Brain microvascular endothelial cell (primary cell): ENCODE measurements around the gene NCR3LG1.
"Not testable (repeated sequence)": the region's sequence is repeated elsewhere in the genome, so short reads cannot be mapped to it uniquely, and the experiment has no call there.

Experiments used
- DNase-seq: peaks from one replicate; pipeline ENCODE4 v3.0.0-alpha.2; 2020
- H3K27ac ChIP-seq: fragments of 250-450 bp; sonication (Bioruptor Pico); 2 replicates; pipeline ENCODE4 v1.5.1; 2020; ENCODE audit warnings: mild to moderate bottlenecking, moderate library complexity
- H3K27me3 ChIP-seq: fragments of 250-450 bp; sonication (Bioruptor Pico); replicated peaks from 2 replicates; pipeline ENCODE4 v1.5.1; 2020; ENCODE audit warnings: mild to moderate bottlenecking
- H3K36me3 ChIP-seq: fragments of 250-450 bp; sonication (Bioruptor Pico); replicated peaks from 2 replicates; pipeline ENCODE4 v1.5.1; 2020; ENCODE audit warnings: mild to moderate bottlenecking
- H3K4me3 ChIP-seq: 2 replicates; pipeline ENCODE4 v1.5.1; 2011; ENCODE audit warnings: low read depth, mild to moderate bottlenecking, control low read depth, low read length, moderate library complexity
- in situ Hi-C: cut with HindIII; loops from 2 replicates; pipeline ENCODE4 v1.10.0; 2017; ENCODE audit warnings: low sequenced_read_pairs, low pct_ligation_motif_present
- TF ChIP-seq, protein P1 (sequence below): IDR thresholded peaks from 2 replicates; pipeline ENCODE4 v1.5.1; 2011; ENCODE audit warnings: low read depth, mild to moderate bottlenecking, moderate library complexity, low read length, control low read depth, inconsistent platforms; ENCODE audit errors: missing control alignments

NCR3LG1 gene

DNA sequence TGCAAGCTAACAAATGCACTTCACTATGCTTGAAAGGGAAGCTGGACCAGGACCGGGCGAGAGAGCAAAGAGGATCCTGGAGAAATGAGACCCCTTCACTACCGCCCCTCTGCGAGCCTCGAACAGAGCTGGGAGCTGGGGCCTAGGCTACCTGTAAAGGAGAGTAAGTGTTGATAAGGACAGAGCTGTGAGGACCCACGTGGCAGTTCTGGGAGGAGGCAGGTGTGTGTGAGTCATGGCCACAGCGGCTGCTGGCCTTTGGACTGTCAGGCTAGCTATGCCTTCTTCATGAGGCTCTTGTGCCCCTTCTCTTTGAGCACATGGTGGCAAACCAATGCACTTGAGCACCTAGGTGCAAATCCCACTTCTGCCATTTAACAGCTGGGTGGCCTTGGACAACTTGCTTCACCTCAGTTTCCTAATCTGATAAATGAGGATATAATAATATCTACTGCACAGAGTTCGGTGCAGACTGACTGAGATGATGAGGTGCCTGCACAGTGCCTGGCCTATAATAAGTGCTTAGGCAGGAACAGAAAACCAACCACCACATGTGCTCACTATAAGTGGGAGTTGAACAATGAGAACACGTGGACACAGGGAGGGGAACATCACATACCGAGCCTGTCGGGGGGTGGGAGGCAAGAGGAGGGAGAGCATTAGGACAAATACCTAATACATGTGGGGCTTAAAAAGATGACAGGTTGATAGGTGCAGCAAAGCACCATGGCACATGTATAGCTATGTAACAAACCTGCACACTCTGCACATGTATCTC lies 72.1 kb downstream of the NCR3LG1 start:
- TF ChIP-seq, protein P1, sequence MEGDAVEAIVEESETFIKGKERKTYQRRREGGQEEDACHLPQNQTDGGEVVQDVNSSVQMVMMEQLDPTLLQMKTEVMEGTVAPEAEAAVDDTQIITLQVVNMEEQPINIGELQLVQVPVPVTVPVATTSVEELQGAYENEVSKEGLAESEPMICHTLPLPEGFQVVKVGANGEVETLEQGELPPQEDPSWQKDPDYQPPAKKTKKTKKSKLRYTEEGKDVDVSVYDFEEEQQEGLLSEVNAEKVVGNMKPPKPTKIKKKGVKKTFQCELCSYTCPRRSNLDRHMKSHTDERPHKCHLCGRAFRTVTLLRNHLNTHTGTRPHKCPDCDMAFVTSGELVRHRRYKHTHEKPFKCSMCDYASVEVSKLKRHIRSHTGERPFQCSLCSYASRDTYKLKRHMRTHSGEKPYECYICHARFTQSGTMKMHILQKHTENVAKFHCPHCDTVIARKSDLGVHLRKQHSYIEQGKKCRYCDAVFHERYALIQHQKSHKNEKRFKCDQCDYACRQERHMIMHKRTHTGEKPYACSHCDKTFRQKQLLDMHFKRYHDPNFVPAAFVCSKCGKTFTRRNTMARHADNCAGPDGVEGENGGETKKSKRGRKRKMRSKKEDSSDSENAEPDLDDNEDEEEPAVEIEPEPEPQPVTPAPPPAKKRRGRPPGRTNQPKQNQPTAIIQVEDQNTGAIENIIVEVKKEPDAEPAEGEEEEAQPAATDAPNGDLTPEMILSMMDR, result no peak
- no peak for DNase-seq
- H3K4me3 ChIP-seq, result no peak overlapping the region
- in situ Hi-C loops, result no loop called here
- H3K27me3 ChIP-seq, result peaks cover 2% of the 10 kb centered on the region
- no peak overlapping the region for H3K27ac ChIP-seq
- H3K36me3 ChIP-seq, result no peaks in the 10 kb centered on the region

DNA sequence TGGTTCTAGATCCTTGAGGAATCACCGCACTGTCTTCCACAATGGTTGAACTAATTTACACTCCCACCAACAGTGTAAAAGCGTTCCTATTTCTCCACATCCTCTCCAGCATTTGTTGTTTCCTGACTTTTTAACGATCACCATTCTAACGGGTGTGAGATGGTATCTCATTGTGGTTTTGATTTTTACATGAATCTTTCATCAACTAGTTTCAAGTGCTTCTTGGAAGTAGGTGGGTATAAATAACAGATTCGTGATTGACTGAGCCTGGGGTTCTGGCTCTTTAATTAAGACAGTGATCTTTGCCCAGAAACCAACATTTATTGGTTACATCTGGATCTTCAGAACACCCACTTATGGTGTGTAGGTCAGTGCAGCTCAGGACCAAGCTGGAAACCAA lies 74.6 kb downstream of the NCR3LG1 start:
- DNase-seq, H3K4me3 ChIP-seq, in situ Hi-C loops, H3K27me3 ChIP-seq, H3K27ac ChIP-seq, H3K36me3 ChIP-seq: not testable (repeated sequence)
